GM06990 (cell line): ENCODE measurements around the gene HSD11B2.
A peak's percentile ranks its signal among the peaks of the same experiment; 100 is the strongest.

Experiments
- DNase-seq: peaks from one replicate; pipeline ENCODE4 v3.0.0-alpha.2; 2011; ENCODE audit not compliant: insufficient read length; ENCODE audit errors: extremely low read depth
- H3K27me3 ChIP-seq: replicated peaks from 2 replicates; pipeline ENCODE4 v1.6.0; 2011; ENCODE audit warnings: low read length; ENCODE audit not compliant: control insufficient read depth, insufficient read depth
- H3K36me3 ChIP-seq: 2 replicates; pipeline ENCODE4 v1.5.1; 2011; ENCODE audit warnings: low read length; ENCODE audit not compliant: control insufficient read depth, insufficient read depth
- H3K4me3 ChIP-seq: replicated peaks from 2 replicates; pipeline ENCODE4 v1.5.1; 2011; ENCODE audit warnings: low read depth, mild to moderate bottlenecking, control low read depth, low read length
- TF ChIP-seq, protein P1 (sequence below): IDR thresholded peaks from 2 replicates; pipeline ENCODE4 v1.5.1; 2011; ENCODE audit warnings: low read length, control low read depth, mild to moderate bottlenecking, inconsistent platforms; ENCODE audit not compliant: insufficient read depth, poor library complexity, severe bottlenecking

Gene HSD11B2

DNA sequence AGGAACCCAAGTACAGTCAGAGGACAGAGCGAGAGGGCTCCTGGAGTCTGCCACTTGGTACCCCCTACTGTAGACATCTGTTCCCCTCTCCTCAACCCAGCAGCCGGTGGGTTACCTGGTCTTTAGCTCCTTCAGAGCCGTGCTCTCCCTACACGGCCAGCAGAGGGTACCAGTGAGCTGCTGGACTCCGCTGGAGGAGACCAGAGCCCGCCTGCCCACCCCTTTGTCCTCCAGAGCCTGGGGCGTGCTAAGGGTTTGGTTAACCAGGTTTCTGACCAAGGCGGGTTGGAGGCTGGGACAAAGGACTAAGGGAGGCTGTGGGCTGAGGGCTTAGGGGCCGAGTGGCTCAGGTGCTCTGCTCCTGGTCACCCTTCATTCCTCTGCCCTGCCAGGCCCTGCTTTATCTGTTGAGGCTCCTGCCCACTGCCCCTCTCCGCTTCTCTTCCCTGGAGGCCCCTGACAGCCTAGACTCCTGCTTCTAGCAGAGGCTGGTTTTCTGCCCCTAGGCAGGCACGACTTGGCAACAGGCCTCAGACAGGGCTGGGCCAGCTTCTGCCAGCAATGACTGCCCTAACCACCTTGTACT, 2.7 kb upstream of the HSD11B2 start:
- no peak overlapping the region for H3K4me3 ChIP-seq
- no peaks in the 10 kb centered on the region; the same call in 1 of the 2 replicates for H3K36me3 ChIP-seq
- peaks cover 4% of the 10 kb centered on the region for H3K27me3 ChIP-seq
- DNase-seq: no peak
- TF ChIP-seq, protein P1, sequence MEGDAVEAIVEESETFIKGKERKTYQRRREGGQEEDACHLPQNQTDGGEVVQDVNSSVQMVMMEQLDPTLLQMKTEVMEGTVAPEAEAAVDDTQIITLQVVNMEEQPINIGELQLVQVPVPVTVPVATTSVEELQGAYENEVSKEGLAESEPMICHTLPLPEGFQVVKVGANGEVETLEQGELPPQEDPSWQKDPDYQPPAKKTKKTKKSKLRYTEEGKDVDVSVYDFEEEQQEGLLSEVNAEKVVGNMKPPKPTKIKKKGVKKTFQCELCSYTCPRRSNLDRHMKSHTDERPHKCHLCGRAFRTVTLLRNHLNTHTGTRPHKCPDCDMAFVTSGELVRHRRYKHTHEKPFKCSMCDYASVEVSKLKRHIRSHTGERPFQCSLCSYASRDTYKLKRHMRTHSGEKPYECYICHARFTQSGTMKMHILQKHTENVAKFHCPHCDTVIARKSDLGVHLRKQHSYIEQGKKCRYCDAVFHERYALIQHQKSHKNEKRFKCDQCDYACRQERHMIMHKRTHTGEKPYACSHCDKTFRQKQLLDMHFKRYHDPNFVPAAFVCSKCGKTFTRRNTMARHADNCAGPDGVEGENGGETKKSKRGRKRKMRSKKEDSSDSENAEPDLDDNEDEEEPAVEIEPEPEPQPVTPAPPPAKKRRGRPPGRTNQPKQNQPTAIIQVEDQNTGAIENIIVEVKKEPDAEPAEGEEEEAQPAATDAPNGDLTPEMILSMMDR: peak; percentile 94

DNA sequence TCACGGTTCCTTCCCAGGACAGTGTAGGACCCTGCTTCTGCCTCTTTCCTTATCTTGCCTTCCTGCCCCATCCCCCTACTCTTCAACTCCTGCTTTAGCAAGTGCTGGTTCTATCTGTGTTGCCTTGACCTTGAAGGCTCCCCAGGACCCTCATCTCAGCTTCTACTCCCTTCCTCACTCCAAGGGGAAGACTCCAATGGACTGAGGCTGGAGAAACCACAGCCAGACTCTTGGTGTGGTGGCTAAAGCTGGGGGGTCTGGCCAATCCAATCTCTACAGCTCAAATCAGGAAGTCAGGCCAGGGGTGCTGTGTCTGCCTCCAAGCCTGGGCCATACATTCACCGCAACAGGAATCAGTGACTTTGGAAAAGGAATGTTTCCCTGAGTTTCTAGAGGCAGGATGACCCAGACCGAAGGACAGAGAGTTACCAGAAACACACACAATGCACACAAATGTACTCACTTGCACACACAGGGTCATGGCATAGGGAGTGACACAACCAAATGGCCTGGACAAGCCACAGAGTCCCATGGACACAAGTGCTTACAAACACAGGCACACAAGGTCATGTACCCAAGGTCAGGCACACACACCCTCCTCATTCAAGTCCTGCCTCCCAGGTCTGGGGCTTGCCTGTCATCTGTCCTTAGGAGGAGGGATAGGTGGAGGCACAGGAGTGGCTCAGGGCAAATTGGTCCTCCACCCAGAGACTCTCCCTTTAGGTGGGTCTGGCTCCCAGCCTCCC, 1.7 kb upstream of the HSD11B2 start:
- Histone ChIP-seq H3K27me3 (peaks cover 4% of the 10 kb centered on the region), H3K4me3 (no peak overlapping the region), H3K36me3 (no peaks in the 10 kb centered on the region; the same call in 1 of the 2 replicates)
- TF ChIP-seq, protein P1: no peak
- no peak for DNase-seq

DNA sequence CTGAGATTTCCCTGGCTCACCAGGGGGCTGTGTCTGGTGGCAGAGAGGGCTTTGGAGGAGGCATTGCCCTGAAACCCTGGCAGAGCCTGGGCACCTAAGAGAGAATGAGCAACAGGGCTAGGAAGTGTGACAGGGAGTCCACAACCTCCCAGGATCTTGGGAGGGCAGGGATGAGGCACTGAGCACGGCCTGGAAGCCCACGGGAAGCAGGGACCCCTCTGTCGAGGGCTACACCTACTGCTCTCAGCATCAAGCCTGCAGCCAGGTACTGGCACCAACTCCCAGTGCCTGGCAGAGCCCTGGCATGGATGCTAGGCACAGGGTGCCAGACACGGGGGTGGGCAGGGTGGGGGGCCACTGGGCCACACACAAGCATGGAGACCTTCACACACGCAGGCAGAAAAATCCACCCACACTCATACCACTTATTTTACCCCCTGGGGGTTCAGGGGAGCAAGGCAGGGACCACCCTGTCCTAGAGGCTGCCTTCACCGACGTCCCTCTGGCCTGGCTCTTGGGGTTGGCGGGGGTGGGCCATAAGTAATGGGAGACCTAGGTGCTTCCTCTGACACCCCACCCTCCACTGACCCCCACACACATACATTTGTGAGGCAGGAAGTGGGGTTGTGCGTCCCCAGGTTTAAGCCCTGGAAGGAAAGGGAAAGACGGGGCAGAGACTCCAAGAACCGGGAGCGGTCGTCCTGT, 970 bp upstream of the HSD11B2 start:
- H3K27me3 ChIP-seq: peaks cover 4% of the 10 kb centered on the region

DNA sequence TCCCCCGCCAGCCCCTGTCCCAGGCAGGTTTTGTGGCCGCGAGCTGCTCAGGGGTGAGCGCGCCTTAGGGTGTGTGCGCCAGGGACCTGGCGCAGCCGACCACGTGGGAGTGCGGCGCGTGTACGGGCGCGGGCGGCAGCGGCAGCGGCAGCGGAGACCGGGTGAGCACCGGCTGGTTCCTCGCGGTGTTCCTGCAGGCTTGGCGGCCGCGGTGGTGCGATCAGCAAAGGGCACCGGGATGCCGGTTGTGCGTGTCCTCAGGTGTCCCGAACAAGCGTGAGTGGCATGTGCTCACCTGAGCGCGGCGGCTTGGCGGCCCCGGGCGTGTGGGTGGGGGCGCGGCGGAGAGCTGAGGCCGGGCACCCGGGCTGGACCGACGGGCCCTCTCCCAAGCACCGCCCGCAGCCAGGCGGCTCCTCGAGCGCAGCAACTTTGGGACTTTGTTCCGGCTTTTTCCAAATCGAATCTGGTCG, 381 bp upstream of the HSD11B2 start:
- H3K4me3 ChIP-seq: peak overlapping the region; percentile 35
- DNase-seq: no peak
- peaks cover 1% of the 10 kb centered on the region for H3K36me3 ChIP-seq
- H3K27me3 ChIP-seq: peaks cover 4% of the 10 kb centered on the region
- TF ChIP-seq, protein P1: no peak

More for the DNA sequence above, 970 bp upstream of the HSD11B2 start:
- H3K4me3 ChIP-seq: no peak overlapping the region
- H3K36me3 ChIP-seq: no peaks in the 10 kb centered on the region; the same call in 1 of the 2 replicates
- no peak for DNase-seq
- TF ChIP-seq, protein P1: no peak

DNA sequence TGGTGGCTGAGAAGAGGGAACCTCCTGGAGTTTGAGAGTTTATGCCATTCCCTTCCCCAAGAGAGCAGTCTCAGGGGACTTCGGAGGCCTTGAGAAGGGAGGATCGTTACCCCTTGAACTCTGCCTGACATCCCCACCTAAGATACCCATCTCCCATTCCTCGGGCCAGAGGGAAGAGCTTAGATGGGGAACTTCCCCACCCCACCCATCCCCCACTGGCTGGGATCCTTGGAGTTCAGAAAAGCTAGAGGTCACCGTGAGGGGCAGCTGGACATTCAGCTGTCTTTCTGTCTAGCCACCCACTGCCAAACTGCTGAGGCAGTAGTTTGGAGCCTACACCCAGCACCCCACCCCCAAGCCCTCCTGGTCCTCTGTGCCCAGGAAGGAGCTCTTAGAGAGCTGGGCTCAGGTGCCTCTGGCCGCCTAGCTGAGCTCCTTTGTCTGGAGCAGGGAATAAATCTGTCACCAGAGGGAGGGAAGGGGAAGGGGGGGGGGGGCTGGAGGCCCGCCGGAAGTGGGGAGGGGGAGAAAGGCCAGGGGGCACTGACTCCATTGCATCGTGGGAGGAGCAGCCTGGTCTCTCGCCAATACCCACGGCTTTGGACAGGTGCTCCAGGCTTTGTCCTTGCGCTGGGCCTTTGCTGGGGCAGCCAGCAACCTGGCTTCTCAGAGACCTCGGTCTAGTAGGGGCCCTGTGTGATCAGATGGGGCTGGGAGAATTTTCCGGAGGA, 1.0 kb downstream of the HSD11B2 start:
- H3K27me3 ChIP-seq: peaks cover 2% of the 10 kb centered on the region
- H3K36me3 ChIP-seq: peaks cover 3% of the 10 kb centered on the region
- H3K4me3 ChIP-seq: no peak overlapping the region
- no peak for DNase-seq
- TF ChIP-seq, protein P1: no peak
